Prostate gland (tissue), 2 donors: ENCODE measurements around the gene GINS2.

Experiments used
- POLR2A ChIP-seq: fragments of 450-650 bp; IDR thresholded peaks from one replicate; pipeline ENCODE4 v1.6.1; 2016; ENCODE audit warnings: antibody characterized with exemption, mild to moderate bottlenecking
- POLR2AphosphoS5 ChIP-seq: sonication (generic); formaldehyde crosslinking; IDR thresholded peaks from one replicate; pipeline ENCODE4 v1.6.1; 2017; ENCODE audit warnings: antibody characterized with exemption
- TF ChIP-seq, protein P1 (sequence below), 4 experiments: fragments of 200-600 bp in 2 of 4; fragments of 450-650 bp in 2 of 4; sonication (generic) in 2 of 4; IDR thresholded peaks; 1 replicate in 3 of 4; 2 replicates in 1 of 4; pipeline ENCODE4 v1.5.1; 2016 to 2019; ENCODE audit warnings: antibody characterized with exemption in 4 of 4, mild to moderate bottlenecking in 2 of 4, moderate library complexity in 2 of 4

DNA sequence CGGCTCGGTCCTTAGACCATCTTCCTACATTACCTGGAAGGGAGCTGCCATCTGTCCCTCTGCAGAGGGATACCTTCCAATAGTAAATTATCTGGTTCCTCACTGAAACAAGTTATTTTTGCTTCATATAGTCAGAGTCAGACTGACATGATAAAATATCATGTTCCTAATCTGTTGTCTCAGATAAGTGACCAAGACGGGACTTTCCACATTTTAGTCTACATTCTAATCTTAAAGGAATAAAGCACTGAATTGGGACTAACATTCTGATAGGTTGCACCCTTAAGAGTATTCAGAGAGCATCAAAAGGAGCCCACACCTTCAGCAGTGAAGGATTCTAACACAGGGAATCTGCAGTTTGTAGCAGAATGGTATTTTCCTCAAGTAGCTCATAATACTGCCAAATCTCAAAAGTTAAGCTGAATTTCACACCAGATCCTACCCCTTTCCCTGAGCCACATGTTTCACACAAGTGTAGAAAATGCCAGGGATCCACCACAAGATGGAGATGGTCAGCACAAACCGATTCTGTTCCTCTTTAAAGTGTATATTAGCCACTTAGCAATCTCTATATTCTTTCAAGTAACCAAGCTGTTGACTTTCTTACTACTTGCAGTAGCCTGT, 13.4 kb downstream of the GINS2 start:
- TF ChIP-seq, protein P1, sequence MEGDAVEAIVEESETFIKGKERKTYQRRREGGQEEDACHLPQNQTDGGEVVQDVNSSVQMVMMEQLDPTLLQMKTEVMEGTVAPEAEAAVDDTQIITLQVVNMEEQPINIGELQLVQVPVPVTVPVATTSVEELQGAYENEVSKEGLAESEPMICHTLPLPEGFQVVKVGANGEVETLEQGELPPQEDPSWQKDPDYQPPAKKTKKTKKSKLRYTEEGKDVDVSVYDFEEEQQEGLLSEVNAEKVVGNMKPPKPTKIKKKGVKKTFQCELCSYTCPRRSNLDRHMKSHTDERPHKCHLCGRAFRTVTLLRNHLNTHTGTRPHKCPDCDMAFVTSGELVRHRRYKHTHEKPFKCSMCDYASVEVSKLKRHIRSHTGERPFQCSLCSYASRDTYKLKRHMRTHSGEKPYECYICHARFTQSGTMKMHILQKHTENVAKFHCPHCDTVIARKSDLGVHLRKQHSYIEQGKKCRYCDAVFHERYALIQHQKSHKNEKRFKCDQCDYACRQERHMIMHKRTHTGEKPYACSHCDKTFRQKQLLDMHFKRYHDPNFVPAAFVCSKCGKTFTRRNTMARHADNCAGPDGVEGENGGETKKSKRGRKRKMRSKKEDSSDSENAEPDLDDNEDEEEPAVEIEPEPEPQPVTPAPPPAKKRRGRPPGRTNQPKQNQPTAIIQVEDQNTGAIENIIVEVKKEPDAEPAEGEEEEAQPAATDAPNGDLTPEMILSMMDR (IDR thresholded peaks at IDR 0.05): peak in 3 of 4 experiments; percentile 25 to 51 (median 49)
- TF ChIP-seq POLR2A: no peak
- TF ChIP-seq POLR2AphosphoS5: no peak
